WI38 (cell line): ENCODE measurements around the gene USP11.

Source experiments
- H3K4me3 ChIP-seq: 2 replicates; pipeline ENCODE4 v1.5.1; 2011; ENCODE audit warnings: low read depth, mild to moderate bottlenecking, control low read depth, low read length
- TF ChIP-seq, protein P1 (sequence below): IDR thresholded peaks from 2 replicates; pipeline ENCODE4 v1.5.1; 2012; ENCODE audit warnings: low read depth, mild to moderate bottlenecking, control low read depth, low read length

Gene USP11

DNA sequence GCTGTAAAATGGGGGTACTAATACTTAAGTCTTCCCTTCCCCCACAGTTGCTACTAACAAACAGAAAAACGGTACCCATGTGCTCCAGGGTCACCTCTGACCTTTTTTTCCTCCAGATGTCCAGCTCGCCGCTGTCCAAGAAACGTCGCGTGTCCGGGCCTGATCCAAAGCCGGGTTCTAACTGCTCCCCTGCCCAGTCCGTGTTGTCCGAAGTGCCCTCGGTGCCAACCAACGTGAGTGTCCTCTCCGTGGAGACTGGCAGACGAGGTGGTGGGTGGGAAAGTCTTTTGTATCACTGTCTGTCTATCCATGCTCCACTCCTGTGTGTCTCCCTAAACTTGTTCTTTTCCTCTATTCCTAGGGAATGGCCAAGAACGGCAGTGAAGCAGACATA lies 34.1 kb upstream of the USP11 start:
- TF ChIP-seq, protein P1, sequence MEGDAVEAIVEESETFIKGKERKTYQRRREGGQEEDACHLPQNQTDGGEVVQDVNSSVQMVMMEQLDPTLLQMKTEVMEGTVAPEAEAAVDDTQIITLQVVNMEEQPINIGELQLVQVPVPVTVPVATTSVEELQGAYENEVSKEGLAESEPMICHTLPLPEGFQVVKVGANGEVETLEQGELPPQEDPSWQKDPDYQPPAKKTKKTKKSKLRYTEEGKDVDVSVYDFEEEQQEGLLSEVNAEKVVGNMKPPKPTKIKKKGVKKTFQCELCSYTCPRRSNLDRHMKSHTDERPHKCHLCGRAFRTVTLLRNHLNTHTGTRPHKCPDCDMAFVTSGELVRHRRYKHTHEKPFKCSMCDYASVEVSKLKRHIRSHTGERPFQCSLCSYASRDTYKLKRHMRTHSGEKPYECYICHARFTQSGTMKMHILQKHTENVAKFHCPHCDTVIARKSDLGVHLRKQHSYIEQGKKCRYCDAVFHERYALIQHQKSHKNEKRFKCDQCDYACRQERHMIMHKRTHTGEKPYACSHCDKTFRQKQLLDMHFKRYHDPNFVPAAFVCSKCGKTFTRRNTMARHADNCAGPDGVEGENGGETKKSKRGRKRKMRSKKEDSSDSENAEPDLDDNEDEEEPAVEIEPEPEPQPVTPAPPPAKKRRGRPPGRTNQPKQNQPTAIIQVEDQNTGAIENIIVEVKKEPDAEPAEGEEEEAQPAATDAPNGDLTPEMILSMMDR = no peak
- no peak overlapping the region for H3K4me3 ChIP-seq

DNA sequence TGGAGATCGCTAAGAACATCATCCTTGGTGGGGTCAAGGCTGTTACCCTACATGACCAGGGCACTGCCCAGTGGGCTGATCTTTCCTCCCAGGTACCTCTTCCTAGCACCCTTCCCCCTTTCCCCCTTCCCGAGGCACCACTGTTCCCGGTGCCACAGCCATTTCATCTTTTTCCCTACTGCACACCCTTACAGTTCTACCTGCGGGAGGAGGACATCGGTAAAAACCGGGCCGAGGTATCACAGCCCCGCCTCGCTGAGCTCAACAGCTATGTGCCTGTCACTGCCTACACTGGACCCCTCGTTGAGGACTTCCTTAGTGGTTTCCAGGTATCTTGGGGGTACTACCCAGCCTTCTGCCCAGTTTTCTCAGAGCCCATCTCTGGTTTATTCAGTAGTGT lies 33.5 kb upstream of the USP11 start:
- no peak overlapping the region for H3K4me3 ChIP-seq
- TF ChIP-seq, protein P1 = no peak

DNA sequence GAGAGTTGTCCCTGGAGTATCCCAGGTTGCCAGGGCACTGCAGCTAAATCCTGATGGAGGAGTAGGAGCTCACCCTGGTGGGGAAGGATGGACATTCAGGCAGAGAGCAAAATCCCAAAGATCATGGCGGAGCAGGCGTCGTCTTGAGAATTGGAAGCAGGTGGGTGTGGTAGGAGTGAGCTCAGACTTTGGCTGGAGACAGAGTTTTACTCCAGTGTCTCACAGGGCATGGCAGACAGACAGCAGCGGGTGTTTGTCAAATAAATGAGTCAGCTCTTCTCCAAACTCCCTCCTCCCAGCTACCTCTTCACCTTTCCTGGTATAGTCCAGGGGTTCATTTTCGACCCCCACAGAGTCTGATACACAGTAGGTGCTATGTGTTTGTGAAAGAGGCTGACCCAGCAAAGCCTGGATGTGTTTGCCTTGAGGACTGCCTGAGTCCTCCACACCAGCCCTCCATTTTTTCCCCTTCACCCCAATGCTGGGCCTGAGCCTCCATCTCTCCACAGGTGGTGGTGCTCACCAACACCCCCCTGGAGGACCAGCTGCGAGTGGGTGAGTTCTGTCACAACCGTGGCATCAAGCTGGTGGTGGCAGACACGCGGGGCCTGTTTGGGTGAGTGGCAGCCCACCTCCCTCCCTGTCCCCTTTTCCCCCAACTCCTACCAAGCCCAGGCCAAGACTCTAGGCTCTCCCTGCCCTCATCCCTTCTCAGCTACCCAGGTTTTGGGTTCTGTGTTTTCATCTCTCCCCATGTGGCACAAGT lies 32.2 kb upstream of the USP11 start:
- H3K4me3 ChIP-seq = no peak overlapping the region
- TF ChIP-seq, protein P1 = no peak

DNA sequence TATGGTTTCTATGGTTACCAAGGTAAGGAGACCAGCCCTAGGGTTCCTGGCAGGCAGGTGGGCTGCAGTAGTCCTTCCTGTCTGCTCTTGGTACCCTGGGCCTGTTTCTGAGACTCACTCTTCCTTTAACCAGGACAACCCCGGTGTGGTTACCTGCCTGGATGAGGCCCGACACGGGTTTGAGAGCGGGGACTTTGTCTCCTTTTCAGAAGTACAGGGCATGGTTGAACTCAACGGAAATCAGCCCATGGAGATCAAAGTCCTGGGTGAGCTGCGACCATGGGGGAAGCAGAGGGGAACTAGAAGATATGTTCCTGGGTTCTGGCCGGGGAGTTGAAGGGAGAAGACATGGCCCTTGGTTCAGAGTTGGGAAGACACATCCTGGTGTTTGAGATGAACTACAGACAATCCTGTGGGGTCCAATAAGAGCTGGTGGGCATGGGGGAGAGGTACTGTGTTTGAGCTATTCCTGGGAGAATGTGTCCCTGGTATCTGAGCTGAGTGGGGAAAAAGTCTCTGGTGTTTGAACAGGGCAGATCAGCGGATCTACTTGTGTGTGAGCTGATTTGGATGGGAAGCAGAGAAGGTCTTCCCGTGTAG lies 31.4 kb upstream of the USP11 start:
- TF ChIP-seq, protein P1 = no peak
- no peak overlapping the region for H3K4me3 ChIP-seq

DNA sequence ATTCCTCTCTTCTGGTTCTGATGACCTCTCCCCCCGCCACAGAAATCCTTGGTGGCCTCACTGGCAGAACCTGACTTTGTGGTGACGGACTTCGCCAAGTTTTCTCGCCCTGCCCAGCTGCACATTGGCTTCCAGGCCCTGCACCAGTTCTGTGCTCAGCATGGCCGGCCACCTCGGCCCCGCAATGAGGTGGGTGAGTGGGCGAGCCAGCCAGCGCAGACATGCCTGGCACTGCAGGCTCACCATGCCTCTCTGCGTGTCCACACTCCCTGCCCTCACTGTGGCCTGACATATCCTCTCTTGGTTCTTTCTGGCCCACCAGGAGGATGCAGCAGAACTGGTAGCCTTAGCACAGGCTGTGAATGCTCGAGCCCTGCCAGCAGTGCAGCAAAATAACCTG lies 30.5 kb upstream of the USP11 start:
- TF ChIP-seq, protein P1 = no peak
- no peak overlapping the region for H3K4me3 ChIP-seq

DNA sequence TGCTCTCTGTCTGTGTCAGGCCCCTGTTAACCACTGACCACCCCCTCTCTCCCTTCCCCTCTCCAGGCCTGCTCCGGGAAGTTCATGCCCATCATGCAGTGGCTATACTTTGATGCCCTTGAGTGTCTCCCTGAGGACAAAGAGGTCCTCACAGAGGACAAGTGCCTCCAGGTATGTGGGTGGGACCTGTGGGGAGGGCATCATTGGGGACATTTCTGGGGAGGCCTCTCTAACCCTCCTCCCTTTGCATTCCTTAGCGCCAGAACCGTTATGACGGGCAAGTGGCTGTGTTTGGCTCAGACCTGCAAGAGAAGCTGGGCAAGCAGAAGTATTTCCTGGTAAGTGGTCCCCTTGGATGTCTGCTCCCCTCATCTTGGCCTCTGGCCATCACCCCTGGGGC lies 29.9 kb upstream of the USP11 start:
- H3K4me3 ChIP-seq = no peak overlapping the region
- TF ChIP-seq, protein P1 = no peak

DNA sequence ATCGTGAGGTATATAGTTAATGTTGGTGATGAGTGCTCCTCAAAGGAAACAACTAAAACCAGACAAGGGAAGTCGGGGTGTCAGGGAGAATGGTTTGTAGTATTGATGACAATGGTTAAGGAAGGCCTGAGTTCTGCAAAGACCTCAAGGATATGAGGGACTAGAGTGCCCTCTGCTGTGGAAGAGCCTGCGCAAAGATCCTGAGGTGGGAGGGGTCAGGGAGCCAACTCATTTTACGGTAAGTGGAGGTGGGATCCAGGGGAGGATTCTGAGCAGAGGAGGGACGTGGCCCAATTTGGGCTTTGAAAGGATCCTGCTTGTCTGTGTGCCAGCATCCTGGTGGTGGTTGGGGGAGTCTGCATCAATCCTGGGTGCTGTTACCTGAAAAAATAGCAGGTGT lies 27.8 kb upstream of the USP11 start:
- TF ChIP-seq, protein P1 = no peak
- H3K4me3 ChIP-seq = no peak overlapping the region
